GM23338 (cell line): ENCODE measurements around the gene NIPAL1.

ENCODE experiments used
- CREB1 ChIP-seq: fragments of 250-450 bp; sonication (Bioruptor Pico); IDR thresholded peaks from 2 replicates; pipeline ENCODE4 v1.5.0; 2020; ENCODE audit warnings: low read depth, mild to moderate bottlenecking, moderate library complexity
- EZH2 ChIP-seq: fragments of 200-600 bp; sonication (generic); IDR thresholded peaks from one replicate; pipeline ENCODE4 v1.8.0; 2017; ENCODE audit warnings: antibody characterized with exemption, mild to moderate bottlenecking, low read depth; ENCODE audit not compliant: unreplicated experiment
- EZH2phosphoT487 ChIP-seq: fragments of 200-600 bp; sonication (generic); IDR thresholded peaks from one replicate; pipeline ENCODE4 v1.8.1; 2018; ENCODE audit warnings: antibody characterized with exemption; ENCODE audit not compliant: unreplicated experiment
- POLR2AphosphoS5 ChIP-seq: IDR thresholded peaks from 2 replicates; pipeline ENCODE4 v1.6.1; 2016; ENCODE audit warnings: antibody characterized with exemption, low read depth
- STAT1 ChIP-seq: IDR thresholded peaks from one replicate; pipeline ENCODE4 v1.6.1; 2016; ENCODE audit warnings: antibody characterized with exemption; ENCODE audit not compliant: unreplicated experiment
- TF ChIP-seq, protein P1 (sequence below), 2 experiments: fragments of 200-600 bp in 1 of 2; sonication (generic) in 1 of 2; conservative IDR thresholded peaks; 2 replicates each; pipeline versions ENCODE4 v1.5.1 to v1.6.1; 2016 to 2017; ENCODE audit warnings: antibody characterized with exemption in 2 of 2, low read depth in 2 of 2, mild to moderate bottlenecking in 2 of 2, moderate library complexity in 1 of 2
- TF ChIP-seq, protein P2 (sequence below): IDR thresholded peaks from one replicate; pipeline ENCODE4 v1.6.1; 2018; ENCODE audit warnings: antibody characterized with exemption; ENCODE audit not compliant: unreplicated experiment

DNA sequence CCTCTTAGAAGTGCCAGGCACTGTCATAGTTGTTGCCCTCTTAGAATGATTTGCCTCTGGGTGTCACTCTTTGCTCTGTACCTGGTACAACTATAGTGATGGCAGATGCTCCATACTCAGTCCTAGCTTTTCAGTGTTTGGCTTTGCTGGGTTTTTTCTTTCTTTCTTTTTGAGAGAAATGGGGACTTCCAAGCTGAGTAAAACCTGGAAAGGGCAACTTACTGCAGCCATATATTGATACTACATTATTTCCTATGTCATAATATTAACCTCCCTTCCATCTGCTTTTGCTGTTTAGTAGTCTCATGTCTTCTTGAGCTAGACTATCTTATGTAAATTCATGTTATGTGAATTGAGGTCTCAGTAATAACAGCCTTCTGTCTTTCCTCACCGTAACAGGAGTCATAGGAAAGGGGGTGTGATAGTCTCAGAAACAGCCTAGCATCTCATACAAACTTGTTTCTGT is 49.0 kb downstream of the NIPAL1 start:
- TF ChIP-seq, protein P1, sequence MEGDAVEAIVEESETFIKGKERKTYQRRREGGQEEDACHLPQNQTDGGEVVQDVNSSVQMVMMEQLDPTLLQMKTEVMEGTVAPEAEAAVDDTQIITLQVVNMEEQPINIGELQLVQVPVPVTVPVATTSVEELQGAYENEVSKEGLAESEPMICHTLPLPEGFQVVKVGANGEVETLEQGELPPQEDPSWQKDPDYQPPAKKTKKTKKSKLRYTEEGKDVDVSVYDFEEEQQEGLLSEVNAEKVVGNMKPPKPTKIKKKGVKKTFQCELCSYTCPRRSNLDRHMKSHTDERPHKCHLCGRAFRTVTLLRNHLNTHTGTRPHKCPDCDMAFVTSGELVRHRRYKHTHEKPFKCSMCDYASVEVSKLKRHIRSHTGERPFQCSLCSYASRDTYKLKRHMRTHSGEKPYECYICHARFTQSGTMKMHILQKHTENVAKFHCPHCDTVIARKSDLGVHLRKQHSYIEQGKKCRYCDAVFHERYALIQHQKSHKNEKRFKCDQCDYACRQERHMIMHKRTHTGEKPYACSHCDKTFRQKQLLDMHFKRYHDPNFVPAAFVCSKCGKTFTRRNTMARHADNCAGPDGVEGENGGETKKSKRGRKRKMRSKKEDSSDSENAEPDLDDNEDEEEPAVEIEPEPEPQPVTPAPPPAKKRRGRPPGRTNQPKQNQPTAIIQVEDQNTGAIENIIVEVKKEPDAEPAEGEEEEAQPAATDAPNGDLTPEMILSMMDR (conservative IDR thresholded peaks at IDR 0.05; ENCODE audit: low read depth in 2 of 2), result no peak
- TF ChIP-seq POLR2AphosphoS5 (no peak), STAT1 (no peak), EZH2phosphoT487 (no peak), EZH2 (no peak), CREB1 (no peak)
- TF ChIP-seq, protein P2, sequence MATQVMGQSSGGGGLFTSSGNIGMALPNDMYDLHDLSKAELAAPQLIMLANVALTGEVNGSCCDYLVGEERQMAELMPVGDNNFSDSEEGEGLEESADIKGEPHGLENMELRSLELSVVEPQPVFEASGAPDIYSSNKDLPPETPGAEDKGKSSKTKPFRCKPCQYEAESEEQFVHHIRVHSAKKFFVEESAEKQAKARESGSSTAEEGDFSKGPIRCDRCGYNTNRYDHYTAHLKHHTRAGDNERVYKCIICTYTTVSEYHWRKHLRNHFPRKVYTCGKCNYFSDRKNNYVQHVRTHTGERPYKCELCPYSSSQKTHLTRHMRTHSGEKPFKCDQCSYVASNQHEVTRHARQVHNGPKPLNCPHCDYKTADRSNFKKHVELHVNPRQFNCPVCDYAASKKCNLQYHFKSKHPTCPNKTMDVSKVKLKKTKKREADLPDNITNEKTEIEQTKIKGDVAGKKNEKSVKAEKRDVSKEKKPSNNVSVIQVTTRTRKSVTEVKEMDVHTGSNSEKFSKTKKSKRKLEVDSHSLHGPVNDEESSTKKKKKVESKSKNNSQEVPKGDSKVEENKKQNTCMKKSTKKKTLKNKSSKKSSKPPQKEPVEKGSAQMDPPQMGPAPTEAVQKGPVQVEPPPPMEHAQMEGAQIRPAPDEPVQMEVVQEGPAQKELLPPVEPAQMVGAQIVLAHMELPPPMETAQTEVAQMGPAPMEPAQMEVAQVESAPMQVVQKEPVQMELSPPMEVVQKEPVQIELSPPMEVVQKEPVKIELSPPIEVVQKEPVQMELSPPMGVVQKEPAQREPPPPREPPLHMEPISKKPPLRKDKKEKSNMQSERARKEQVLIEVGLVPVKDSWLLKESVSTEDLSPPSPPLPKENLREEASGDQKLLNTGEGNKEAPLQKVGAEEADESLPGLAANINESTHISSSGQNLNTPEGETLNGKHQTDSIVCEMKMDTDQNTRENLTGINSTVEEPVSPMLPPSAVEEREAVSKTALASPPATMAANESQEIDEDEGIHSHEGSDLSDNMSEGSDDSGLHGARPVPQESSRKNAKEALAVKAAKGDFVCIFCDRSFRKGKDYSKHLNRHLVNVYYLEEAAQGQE, result no peak
